GM18868 (cell line): ENCODE measurements around the gene HYPK.
"Not testable (repeated sequence)": the region's sequence is repeated elsewhere in the genome, so short reads cannot be mapped to it uniquely, and the experiment has no call there.

Source experiments
- ATAC-seq: cut with Tn5 transposase; IDR thresholded peaks from one replicate; pipeline ENCODE4 v1.9.1; 2021; ENCODE audit warnings: mild to moderate bottlenecking, moderate library complexity; ENCODE audit not compliant: unreplicated experiment

The HYPK gene

GRCh38 chr15:43832485-43832884 lies 32.1 kb downstream of the HYPK start:
- not testable (repeated sequence) for ATAC-seq

GRCh38 chr15:43845421-43845820 lies 45.0 kb downstream of the HYPK start:
- no peak for ATAC-seq

- ATAC-seq, result no peak
Observed at GRCh38 chr15:43851251-43851650, 50.9 kb downstream of the HYPK start.

GRCh38 chr15:43852607-43853006 lies 52.2 kb downstream of the HYPK start:
- ATAC-seq, result no peak
